ENCODE results near the gene IP6K1. TPM values are rescaled to one million over a fixed set of nuclear protein-coding genes. Genes with fewer than 3 reads are reported as not detected.
A peak's percentile ranks its signal among the peaks of the same experiment; 100 is the strongest.

IP6K1 gene
- total and polyA plus RNA-seq, 2 experiments from 2014 or later = 10.7 to 35.5 TPM

DNA sequence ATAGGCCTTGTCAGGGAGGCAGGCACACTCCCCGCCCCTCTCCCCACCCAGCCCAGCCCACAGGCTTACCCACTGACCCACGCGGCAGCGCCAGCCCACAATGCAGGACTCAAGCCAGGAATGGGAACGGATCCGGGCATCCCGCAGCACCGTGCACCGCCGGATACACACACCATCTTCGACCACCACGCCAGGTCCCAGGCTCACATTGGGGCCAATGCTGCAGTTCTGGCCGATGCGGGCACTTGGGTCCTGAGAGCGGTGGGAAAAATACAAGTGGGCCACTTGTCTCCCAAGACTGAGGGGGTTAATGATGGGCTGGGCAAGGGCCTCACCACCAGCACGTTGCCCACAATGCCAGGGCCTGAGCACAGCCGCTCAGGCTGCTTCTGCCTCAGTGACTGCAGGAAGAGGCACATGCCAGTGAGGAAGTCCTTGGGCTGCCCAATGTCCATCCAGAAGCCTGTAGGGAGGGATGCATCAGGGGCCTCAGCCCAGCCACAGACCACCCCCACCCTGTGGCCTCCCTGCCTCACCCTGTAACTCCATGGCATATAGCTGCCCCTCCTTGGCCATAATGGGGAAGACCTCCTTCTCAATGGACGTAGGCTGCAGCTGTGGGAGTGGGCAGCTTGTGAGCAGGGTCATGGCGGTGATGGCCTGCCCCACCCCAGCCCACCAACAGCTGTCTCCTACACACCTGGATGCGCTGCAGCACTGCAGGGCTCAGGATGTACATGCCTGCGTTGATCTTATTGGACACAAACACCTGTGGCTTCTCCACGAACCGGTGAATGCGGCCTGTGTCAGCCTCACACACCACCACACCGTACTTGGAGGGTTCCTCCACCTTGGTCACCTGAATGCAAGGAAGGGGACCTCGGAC is 64.2 kb downstream of the IP6K1 start:
- Histone ChIP-seq H4K20me1 (replicated peaks; ENCODE audit: insufficient read depth) (peaks cover 7% of the 10 kb centered on the region; the same call in 1 of the 2 replicates), H2AFZ (no peak overlapping the region), H3K4me3 (peak overlapping the region; percentile 98; the same call in 1 of the 2 replicates), H3K9me2 (ENCODE audit: insufficient read depth) (no peaks in the 10 kb centered on the region), H3K27ac (ENCODE audit: low read depth) (no peak overlapping the region), H3K4me2 (peak overlapping the region; percentile 98; the same call in 1 of the 2 replicates), H3K79me2 (replicated peaks; ENCODE audit: insufficient read depth) (no peaks in the 10 kb centered on the region; the same call in 1 of the 2 replicates), H3K27me3 (ENCODE audit: insufficient read depth) (no peaks in the 10 kb centered on the region), H3F3A (replicated peaks; ENCODE audit: low read depth) (peaks cover 20% of the 10 kb centered on the region), H3K36me3 (ENCODE audit: insufficient read depth) (peaks cover 5% of the 10 kb centered on the region; the same call in 1 of the 2 replicates), H3K4me1 (ENCODE audit: insufficient read depth) (no peaks in the 10 kb centered on the region; the same call in 1 of the 2 replicates)
- H3K27ac Mint-ChIP-seq = no peak overlapping the region
- H3K4me1 Mint-ChIP-seq = peaks cover 21% of the 10 kb centered on the region
- peaks cover 42% of the 10 kb centered on the region for H3K27me3 Mint-ChIP-seq (ENCODE audit: insufficient read depth, low read depth, poor library complexity)
- H3K36me3 Mint-ChIP-seq (ENCODE audit: low read depth) = peaks cover 22% of the 10 kb centered on the region
- TF ChIP-seq POLR2AphosphoS5 (IDR thresholded peaks at IDR 0.05; ENCODE audit: low read depth) = peak; percentile 6; the same call in 1 of the 2 replicates
- TF ChIP-seq, protein P1, sequence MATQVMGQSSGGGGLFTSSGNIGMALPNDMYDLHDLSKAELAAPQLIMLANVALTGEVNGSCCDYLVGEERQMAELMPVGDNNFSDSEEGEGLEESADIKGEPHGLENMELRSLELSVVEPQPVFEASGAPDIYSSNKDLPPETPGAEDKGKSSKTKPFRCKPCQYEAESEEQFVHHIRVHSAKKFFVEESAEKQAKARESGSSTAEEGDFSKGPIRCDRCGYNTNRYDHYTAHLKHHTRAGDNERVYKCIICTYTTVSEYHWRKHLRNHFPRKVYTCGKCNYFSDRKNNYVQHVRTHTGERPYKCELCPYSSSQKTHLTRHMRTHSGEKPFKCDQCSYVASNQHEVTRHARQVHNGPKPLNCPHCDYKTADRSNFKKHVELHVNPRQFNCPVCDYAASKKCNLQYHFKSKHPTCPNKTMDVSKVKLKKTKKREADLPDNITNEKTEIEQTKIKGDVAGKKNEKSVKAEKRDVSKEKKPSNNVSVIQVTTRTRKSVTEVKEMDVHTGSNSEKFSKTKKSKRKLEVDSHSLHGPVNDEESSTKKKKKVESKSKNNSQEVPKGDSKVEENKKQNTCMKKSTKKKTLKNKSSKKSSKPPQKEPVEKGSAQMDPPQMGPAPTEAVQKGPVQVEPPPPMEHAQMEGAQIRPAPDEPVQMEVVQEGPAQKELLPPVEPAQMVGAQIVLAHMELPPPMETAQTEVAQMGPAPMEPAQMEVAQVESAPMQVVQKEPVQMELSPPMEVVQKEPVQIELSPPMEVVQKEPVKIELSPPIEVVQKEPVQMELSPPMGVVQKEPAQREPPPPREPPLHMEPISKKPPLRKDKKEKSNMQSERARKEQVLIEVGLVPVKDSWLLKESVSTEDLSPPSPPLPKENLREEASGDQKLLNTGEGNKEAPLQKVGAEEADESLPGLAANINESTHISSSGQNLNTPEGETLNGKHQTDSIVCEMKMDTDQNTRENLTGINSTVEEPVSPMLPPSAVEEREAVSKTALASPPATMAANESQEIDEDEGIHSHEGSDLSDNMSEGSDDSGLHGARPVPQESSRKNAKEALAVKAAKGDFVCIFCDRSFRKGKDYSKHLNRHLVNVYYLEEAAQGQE (IDR thresholded peaks at IDR 0.05; ENCODE audit: unreplicated experiment) = no peak
- peaks cover 6% of the 10 kb centered on the region; the same call in 1 of the 3 replicates for H3K9me3 Mint-ChIP-seq
- DNase-seq (ENCODE audit: low spot score) = no peak
- H3K4me3 Mint-ChIP-seq = peak overlapping the region; percentile 94
- ATAC-seq = no peak

DNA sequence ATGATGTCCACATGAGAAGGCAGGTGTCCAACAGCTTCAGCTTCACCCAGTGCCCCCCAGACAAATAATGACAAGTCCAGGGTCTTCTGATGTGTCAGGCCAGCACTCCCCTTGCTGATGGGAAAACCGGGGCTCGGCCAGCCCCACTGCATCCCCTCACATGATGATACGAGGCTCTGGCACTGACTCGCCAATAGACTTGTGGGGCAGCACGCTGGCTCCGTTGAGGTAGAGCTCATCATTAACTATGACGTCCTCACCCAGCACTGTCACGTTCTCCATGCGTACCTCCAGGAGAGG is 64.8 kb downstream of the IP6K1 start:
- peaks cover 6% of the 10 kb centered on the region; the same call in 1 of the 3 replicates for H3K9me3 Mint-ChIP-seq
- peaks cover 21% of the 10 kb centered on the region for H3K36me3 Mint-ChIP-seq (ENCODE audit: low read depth)
- ATAC-seq (no peak), DNase-seq (ENCODE audit: low spot score) (no peak)
- H3K27me3 Mint-ChIP-seq (ENCODE audit: insufficient read depth, low read depth, poor library complexity) = peaks cover 42% of the 10 kb centered on the region
- Histone ChIP-seq H3K4me2 (no peak overlapping the region), H3K4me3 (no peak overlapping the region), H3K27ac (ENCODE audit: low read depth) (no peak overlapping the region), H3K79me2 (replicated peaks; ENCODE audit: insufficient read depth) (no peaks in the 10 kb centered on the region; the same call in 1 of the 2 replicates), H4K20me1 (replicated peaks; ENCODE audit: insufficient read depth) (peaks cover 7% of the 10 kb centered on the region; the same call in 1 of the 2 replicates), H3F3A (replicated peaks; ENCODE audit: low read depth) (peaks cover 20% of the 10 kb centered on the region), H2AFZ (no peak overlapping the region), H3K27me3 (ENCODE audit: insufficient read depth) (no peaks in the 10 kb centered on the region), H3K9me2 (ENCODE audit: insufficient read depth) (no peaks in the 10 kb centered on the region), H3K36me3 (ENCODE audit: insufficient read depth) (peaks cover 5% of the 10 kb centered on the region; the same call in 1 of the 2 replicates), H3K4me1 (ENCODE audit: insufficient read depth) (no peaks in the 10 kb centered on the region; the same call in 1 of the 2 replicates)
- no peak overlapping the region for H3K4me3 Mint-ChIP-seq
- H3K27ac Mint-ChIP-seq = no peak overlapping the region
- peaks cover 21% of the 10 kb centered on the region for H3K4me1 Mint-ChIP-seq
- TF ChIP-seq CREB1 (CRISPR knock-in tag; IDR thresholded peaks at IDR 0.05; ENCODE audit: low read depth) = no peak
- TF ChIP-seq POLR2AphosphoS5 (IDR thresholded peaks at IDR 0.05; ENCODE audit: low read depth) = 0 out of 2 replicates have a peak, but pooled peaks have one; percentile 0

Measured in GM23338 (cell line).